GM13977 (cell line): Measurements from ENCODE around the gene UFD1.

Source experiments
- DNase-seq: peaks from one replicate; pipeline ENCODE4 v3.0.0; 2012; ENCODE audit warnings: low spot score
- in situ Hi-C: fragments of 300-500 bp; cut with MboI; formaldehyde crosslinking; loops from one replicate; pipeline ENCODE4 v1.12.0; 2022; ENCODE audit warnings: low sequenced_read_pairs, low pct_unique_long_range_greater_than_20kb, mixed read lengths, inconsistent platforms; ENCODE audit not compliant: unreplicated experiment
- TF ChIP-seq, protein P1 (sequence below): IDR thresholded peaks from 2 replicates; pipeline ENCODE4 v1.5.1; 2012; ENCODE audit warnings: mild to moderate bottlenecking, control low read depth; ENCODE audit not compliant: insufficient read depth; ENCODE audit errors: extremely low read depth, missing control alignments

UFD1 gene

DNA sequence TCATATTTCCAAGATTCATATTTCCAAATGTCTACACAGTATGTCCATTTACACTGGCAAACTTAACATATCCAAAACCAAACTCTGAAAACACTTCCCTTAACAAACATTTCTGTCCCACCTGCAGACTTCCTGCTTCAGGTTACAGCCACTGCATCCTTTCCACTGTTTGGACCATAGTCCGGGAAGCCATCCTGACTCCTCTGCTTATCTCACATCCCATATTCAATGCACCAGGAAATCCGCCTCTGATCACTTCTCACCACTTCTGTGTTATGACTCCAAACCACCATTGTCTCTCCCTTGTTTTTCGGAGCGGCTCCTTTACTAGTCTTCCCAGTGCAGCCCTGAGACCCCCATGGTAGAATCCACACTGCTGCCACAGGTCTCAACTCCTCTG lies 77.5 kb downstream of the UFD1 start:
- DNase-seq, result no peak
- TF ChIP-seq, protein P1, sequence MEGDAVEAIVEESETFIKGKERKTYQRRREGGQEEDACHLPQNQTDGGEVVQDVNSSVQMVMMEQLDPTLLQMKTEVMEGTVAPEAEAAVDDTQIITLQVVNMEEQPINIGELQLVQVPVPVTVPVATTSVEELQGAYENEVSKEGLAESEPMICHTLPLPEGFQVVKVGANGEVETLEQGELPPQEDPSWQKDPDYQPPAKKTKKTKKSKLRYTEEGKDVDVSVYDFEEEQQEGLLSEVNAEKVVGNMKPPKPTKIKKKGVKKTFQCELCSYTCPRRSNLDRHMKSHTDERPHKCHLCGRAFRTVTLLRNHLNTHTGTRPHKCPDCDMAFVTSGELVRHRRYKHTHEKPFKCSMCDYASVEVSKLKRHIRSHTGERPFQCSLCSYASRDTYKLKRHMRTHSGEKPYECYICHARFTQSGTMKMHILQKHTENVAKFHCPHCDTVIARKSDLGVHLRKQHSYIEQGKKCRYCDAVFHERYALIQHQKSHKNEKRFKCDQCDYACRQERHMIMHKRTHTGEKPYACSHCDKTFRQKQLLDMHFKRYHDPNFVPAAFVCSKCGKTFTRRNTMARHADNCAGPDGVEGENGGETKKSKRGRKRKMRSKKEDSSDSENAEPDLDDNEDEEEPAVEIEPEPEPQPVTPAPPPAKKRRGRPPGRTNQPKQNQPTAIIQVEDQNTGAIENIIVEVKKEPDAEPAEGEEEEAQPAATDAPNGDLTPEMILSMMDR, result no peak
- in situ Hi-C loops, result no loop called here

DNA sequence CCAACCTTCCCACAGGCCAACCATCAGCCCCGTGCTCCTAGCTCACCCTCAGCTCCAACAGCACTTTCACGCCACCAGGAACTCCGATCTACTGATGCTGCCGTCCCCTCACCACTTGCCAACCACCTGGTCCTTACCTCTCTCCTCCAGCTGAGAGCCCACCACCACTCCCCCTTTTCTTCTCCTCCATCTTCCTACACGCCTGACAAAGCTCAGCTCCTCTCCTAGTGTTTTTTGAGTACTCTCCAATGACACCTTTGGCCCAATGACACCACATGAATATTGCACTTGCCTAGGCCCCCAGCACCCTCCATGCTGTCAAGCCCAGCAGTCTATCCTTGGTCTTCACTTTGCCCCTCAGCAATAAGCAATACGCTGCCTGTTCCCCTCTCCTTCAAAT lies 78.1 kb downstream of the UFD1 start:
- TF ChIP-seq, protein P1, result no peak
- no peak for DNase-seq
- in situ Hi-C loops, result no loop called here
